Measurements from ENCODE around the gene CMBL. TPM values are rescaled to one million over a fixed set of nuclear protein-coding genes. Genes with fewer than 3 reads are reported as not detected.

Gene CMBL
- total and polyA plus RNA-seq, 2 of the 13 experiments (the other 11 are each of a cell fraction or from before 2014, with no cell fraction given) = 11.5 to 17.0 TPM

DNA sequence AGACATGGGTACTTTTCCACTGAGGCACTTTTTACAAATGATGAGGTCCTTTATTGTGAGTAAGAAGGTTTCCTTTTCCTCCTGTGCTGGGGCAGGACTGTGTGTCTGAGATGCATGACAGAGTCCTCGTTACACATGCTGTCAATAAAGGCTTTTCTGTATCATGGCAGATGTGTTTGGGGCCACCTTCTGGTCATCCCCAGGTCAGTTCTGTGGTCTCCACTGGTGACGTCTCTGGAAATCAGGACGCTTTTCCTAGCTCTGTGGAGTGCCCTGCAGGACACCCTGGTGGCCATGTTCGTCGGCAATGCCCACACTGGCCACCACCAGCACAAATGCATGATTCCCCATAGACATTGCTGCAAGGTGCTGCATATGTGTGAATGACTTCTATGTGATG is 2.8 kb downstream of the CMBL start:
- no peaks in the 10 kb centered on the region for H4K20me1 ChIP-seq (ENCODE audit: insufficient read depth, low read length)
- in situ Hi-C loops (cut with HindIII; ENCODE audit: extremely low pct_ligation_motif_present, low pct_unique_long_range_greater_than_20kb) = no loop called here
- TF ChIP-seq RAD21 (CRISPR knock-in tag; IDR thresholded peaks at IDR 0.05) (peak; percentile 13; the same call in 1 of the 2 replicates), FOXC1 (CRISPR knock-in tag; IDR thresholded peaks at IDR 0.05; ENCODE audit: borderline replicate concordance) (no peak), CTCF (CRISPR knock-in tag; IDR thresholded peaks at IDR 0.05) (peak; percentile 12; the same call in 1 of the 2 replicates)
- TF ChIP-seq, protein P1, sequence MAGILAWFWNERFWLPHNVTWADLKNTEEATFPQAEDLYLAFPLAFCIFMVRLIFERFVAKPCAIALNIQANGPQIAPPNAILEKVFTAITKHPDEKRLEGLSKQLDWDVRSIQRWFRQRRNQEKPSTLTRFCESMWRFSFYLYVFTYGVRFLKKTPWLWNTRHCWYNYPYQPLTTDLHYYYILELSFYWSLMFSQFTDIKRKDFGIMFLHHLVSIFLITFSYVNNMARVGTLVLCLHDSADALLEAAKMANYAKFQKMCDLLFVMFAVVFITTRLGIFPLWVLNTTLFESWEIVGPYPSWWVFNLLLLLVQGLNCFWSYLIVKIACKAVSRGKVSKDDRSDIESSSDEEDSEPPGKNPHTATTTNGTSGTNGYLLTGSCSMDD (CRISPR knock-in tag; IDR thresholded peaks at IDR 0.05) = no peak
- DNase-seq (ENCODE audit: low spot score) (no peak), FAIRE-seq (no peak), ATAC-seq (peak; percentile 54)
- H3K27me3 ChIP-seq (ENCODE audit: control insufficient read depth in 1 of 2, insufficient read depth in 2 of 2, low read length in 2 of 2) = no peaks in the 10 kb centered on the region; a peak in 1 of 5 replicates
- no peaks in the 10 kb centered on the region for H3K9me3 ChIP-seq (ENCODE audit: low read length)
- intact Hi-C loops (cut with micrococcal nuclease; ENCODE audit: unreplicated experiment) = no loop called here
- 93% methylated on average over 4 of the region's 5 CpGs for WGBS (ENCODE audit: low lambda C conversion rate)
- peaks cover 2% of the 10 kb centered on the region for H3K79me2 ChIP-seq (ENCODE audit: insufficient read depth, low read length)
- ChIA-PET CTCF (ENCODE audit: low intra/inter-chr PET ratio, low total read pairs) (no interaction called here), POLR2A (interaction anchor here (1.5 kb wide), 1 partner anchor 49 kb away, joined by 6 read pairs; the partner anchor contains the start of gene MARCHF6)
- no peak overlapping the region for H3K4me2 ChIP-seq (ENCODE audit: low read depth, low read length)
- H3K27ac ChIP-seq (ENCODE audit: extremely low read length, insufficient read depth, low read length) = no peak overlapping the region
- H3K4me1 ChIP-seq (ENCODE audit: insufficient read depth, low read length) = peaks cover 59% of the 10 kb centered on the region
- BruUV-seq (replicated peaks) = no TSS peak
- no peak overlapping the region for H3K9ac ChIP-seq (ENCODE audit: insufficient read depth, low read depth, low read length)
- H2AFZ ChIP-seq (ENCODE audit: low read length) = no peak overlapping the region
- no peaks in the 10 kb centered on the region for H3K36me3 ChIP-seq (replicated peaks in 1 of 2; ENCODE audit: control insufficient read depth in 1 of 2, insufficient read depth in 2 of 2, low read length in 2 of 2)
- H3K4me3 ChIP-seq (replicated peaks in 1 of 3; ENCODE audit: insufficient read depth in 1 of 3, low read depth in 2 of 3, low read length in 3 of 3) = no peak overlapping the region

DNA sequence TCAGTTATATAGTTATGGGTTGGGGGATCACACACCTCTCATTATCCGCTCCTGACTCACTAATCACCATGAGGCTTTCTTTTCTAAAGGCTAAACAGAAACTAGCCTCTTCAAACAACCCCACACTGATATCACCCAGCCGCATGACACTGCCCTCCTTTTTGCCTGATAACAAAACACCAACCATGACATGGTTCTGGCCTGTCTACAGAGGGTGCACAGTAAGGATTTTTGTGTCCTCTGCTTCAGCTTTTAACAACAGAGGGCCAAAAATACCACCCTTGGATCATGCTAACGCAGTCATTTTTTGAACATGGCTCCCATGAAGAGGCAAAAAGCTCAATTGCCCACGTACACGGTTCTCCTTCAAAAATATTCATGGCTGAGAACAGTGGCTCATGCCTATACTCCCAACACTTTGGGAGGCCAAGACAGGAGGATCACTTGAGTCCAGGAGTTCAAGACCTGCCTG is 4.0 kb downstream of the CMBL start:
- no peaks in the 10 kb centered on the region; a peak in 1 of 5 replicates for H3K27me3 ChIP-seq (ENCODE audit: control insufficient read depth in 1 of 2, insufficient read depth in 2 of 2, low read length in 2 of 2)
- ChIA-PET CTCF (ENCODE audit: low intra/inter-chr PET ratio, low total read pairs) (no interaction called here), POLR2A (interaction anchor here (1.0 to 1.5 kb wide), 2 partner anchors 50 kb away, joined by 3 to 6 read pairs; partner anchors contain the start of gene MARCHF6)
- no peak overlapping the region for H2AFZ ChIP-seq (ENCODE audit: low read length)
- peaks cover 56% of the 10 kb centered on the region for H3K4me1 ChIP-seq (ENCODE audit: insufficient read depth, low read length)
- H3K27ac ChIP-seq (ENCODE audit: extremely low read length, insufficient read depth, low read length) = peak overlapping the region; percentile 24
- H3K9ac ChIP-seq (ENCODE audit: insufficient read depth, low read depth, low read length) = no peak overlapping the region
- in situ Hi-C loops (cut with HindIII; ENCODE audit: extremely low pct_ligation_motif_present, low pct_unique_long_range_greater_than_20kb) = no loop called here
- H3K9me3 ChIP-seq (ENCODE audit: low read length) = no peaks in the 10 kb centered on the region
- H4K20me1 ChIP-seq (ENCODE audit: insufficient read depth, low read length) = no peaks in the 10 kb centered on the region
- FAIRE-seq (peak; percentile 49), ATAC-seq (peak; percentile 38), DNase-seq (ENCODE audit: low spot score) (peak; percentile 13)
- no peak overlapping the region for H3K4me3 ChIP-seq (replicated peaks in 1 of 3; ENCODE audit: insufficient read depth in 1 of 3, low read depth in 2 of 3, low read length in 3 of 3)
- WGBS (ENCODE audit: low lambda C conversion rate) = 67% methylated on average over 5 of the region's 5 CpGs
- peak overlapping the region; percentile 30; the same call in 1 of the 2 replicates for H3K4me2 ChIP-seq (ENCODE audit: low read depth, low read length)
- BruUV-seq (replicated peaks) = no TSS peak
- H3K36me3 ChIP-seq (replicated peaks in 1 of 2; ENCODE audit: control insufficient read depth in 1 of 2, insufficient read depth in 2 of 2, low read length in 2 of 2) = no peaks in the 10 kb centered on the region
- intact Hi-C loops (cut with micrococcal nuclease; ENCODE audit: unreplicated experiment) = no loop called here
- H3K79me2 ChIP-seq (ENCODE audit: insufficient read depth, low read length) = peaks cover 2% of the 10 kb centered on the region
- no peak for TF ChIP-seq ZFP41 (CRISPR knock-in tag; IDR thresholded peaks at IDR 0.05; ENCODE audit: borderline replicate concordance)
- 0 out of 2 replicates have a peak, but pooled peaks have one; percentile 37 for TF ChIP-seq ZNF142 (CRISPR knock-in tag; IDR thresholded peaks at IDR 0.05)
- no peak for TF ChIP-seq RORA (CRISPR knock-in tag; IDR thresholded peaks at IDR 0.05)
- no peak for TF ChIP-seq ZMAT5 (CRISPR knock-in tag; IDR thresholded peaks at IDR 0.05; ENCODE audit: borderline replicate concordance, low read depth)

All from HepG2 (cell line).